WTC11 (cell line): Measurements from ENCODE around the gene GDA. TPM values are rescaled to one million over a fixed set of nuclear protein-coding genes. Genes with fewer than 3 reads are reported as not detected.

ENCODE experiments used
- AR ChIP-seq: fragments of 250-450 bp; sonication (Bioruptor Pico); IDR thresholded peaks from 2 replicates; pipeline ENCODE4 v1.9.0; 2021; ENCODE audit warnings: mild to moderate bottlenecking
- ARID4B ChIP-seq: sonication (generic); formaldehyde crosslinking; IDR thresholded peaks from 2 replicates; pipeline ENCODE4 v1.8.0; 2023; ENCODE audit warnings: missing genetic modification reagents, mild to moderate bottlenecking, borderline replicate concordance
- ATF2 ChIP-seq: sonication (generic); formaldehyde crosslinking; IDR thresholded peaks from 2 replicates; pipeline ENCODE4 v1.8.1; 2022; ENCODE audit warnings: low read depth, missing genetic modification reagents, borderline replicate concordance
- E2F4 ChIP-seq: sonication (generic); formaldehyde crosslinking; IDR thresholded peaks from 2 replicates; pipeline ENCODE4 v1.8.1; 2022; ENCODE audit warnings: low read depth, mild to moderate bottlenecking, moderate library complexity, missing genetic modification reagents, borderline replicate concordance
- FOXP1 ChIP-seq: sonication (generic); formaldehyde crosslinking; IDR thresholded peaks from 2 replicates; pipeline ENCODE4 v1.8.0; 2022; ENCODE audit warnings: missing genetic modification reagents, mild to moderate bottlenecking, moderate library complexity, borderline replicate concordance
- MLX ChIP-seq: sonication (generic); formaldehyde crosslinking; IDR thresholded peaks from 2 replicates; pipeline ENCODE4 v1.8.1; 2023; ENCODE audit warnings: mild to moderate bottlenecking, missing genetic modification reagents, moderate library complexity
- NR1H2 ChIP-seq: sonication (generic); formaldehyde crosslinking; IDR thresholded peaks from 2 replicates; pipeline ENCODE4 v1.9.0; 2021; ENCODE audit warnings: mild to moderate bottlenecking, moderate library complexity, missing genetic modification reagents
- NR3C1 ChIP-seq: sonication (generic); formaldehyde crosslinking; conservative IDR thresholded peaks from 2 replicates; pipeline ENCODE4 v1.8.1; 2023; ENCODE audit warnings: low read depth, mild to moderate bottlenecking, missing genetic modification reagents
- SMAD4 ChIP-seq: sonication (generic); formaldehyde crosslinking; IDR thresholded peaks from 2 replicates; pipeline ENCODE4 v1.8.0; 2022; ENCODE audit warnings: mild to moderate bottlenecking, missing genetic modification reagents
- ZNF121 ChIP-seq: sonication (generic); formaldehyde crosslinking; IDR thresholded peaks from 2 replicates; pipeline ENCODE4 v1.8.0; 2023; ENCODE audit warnings: missing genetic modification reagents
- ZNF281 ChIP-seq: sonication (generic); formaldehyde crosslinking; IDR thresholded peaks from 2 replicates; pipeline ENCODE4 v1.8.0; 2023; ENCODE audit warnings: mild to moderate bottlenecking, missing genetic modification reagents
- ZNF396 ChIP-seq: fragments of 250-450 bp; sonication (Bioruptor Pico); IDR thresholded peaks from 2 replicates; pipeline ENCODE4 v1.8.0; 2021; ENCODE audit warnings: mild to moderate bottlenecking, moderate library complexity, borderline replicate concordance
- ZSCAN18 ChIP-seq: fragments of 250-450 bp; sonication (Bioruptor Pico); IDR thresholded peaks from 2 replicates; pipeline ENCODE4 v2.1.2; 2022; ENCODE audit warnings: mild to moderate bottlenecking, moderate library complexity
- total RNA-seq: library from RNA; stranded (reverse); gene quantifications from 3 replicates; pipeline ENCODE4 v1.2.3, GENCODE V29; 2021

GDA gene
- total RNA-seq, 1 experiment from 2014 or later = 0.68 TPM

GRCh38 chr9:72102520-72102919, 46.7 kb upstream of the GDA start (continued):
- TF ChIP-seq ARID4B (CRISPR knock-in tag) (no peak), AR (no peak), ZNF281 (no peak), ZSCAN18 (CRISPR knock-in tag) (no peak), ZNF121 (no peak), E2F4 (CRISPR knock-in tag) (no peak), ATF2 (CRISPR knock-in tag) (no peak), MLX (CRISPR knock-in tag) (no peak), ZNF396 (CRISPR knock-in tag) (no peak), NR3C1 (CRISPR knock-in tag) (no peak), NR1H2 (CRISPR knock-in tag) (no peak), SMAD4 (no peak), FOXP1 (CRISPR knock-in tag) (no peak)
